ENCODE results near the gene TRIM29. TPM values are rescaled to one million over a fixed set of nuclear protein-coding genes. Genes with fewer than 3 reads are reported as not detected.

TRIM29 gene
- total and polyA plus RNA-seq, 2 of the 4 experiments (the other 2 are of a cell fraction) = not detected

- Histone ChIP-seq H2BK120ac (ENCODE audit: low read depth, low read length) (no peak overlapping the region), H3K9me1 (ENCODE audit: insufficient read depth, low read length) (no peaks in the 10 kb centered on the region), H2AK5ac (ENCODE audit: low read depth, low read length) (no peak overlapping the region), H3K18ac (ENCODE audit: low read depth, low read length) (no peak overlapping the region), H3K4ac (ENCODE audit: low read depth, low read length) (no peak overlapping the region), H2BK20ac (ENCODE audit: low read depth, low read length) (no peak overlapping the region), H3K4me3 (ENCODE audit: insufficient read depth, low read depth, low read length) (no peak overlapping the region), H3K9me3 (ENCODE audit: control insufficient read depth, insufficient read depth, low read length) (no peaks in the 10 kb centered on the region), H3K27ac (ENCODE audit: insufficient read depth, low read length) (no peak overlapping the region), H3K36me3 (ENCODE audit: control insufficient read depth, insufficient read depth, low read length) (no peaks in the 10 kb centered on the region), H4K20me1 (ENCODE audit: insufficient read depth, low read length) (no peaks in the 10 kb centered on the region), H2BK5ac (ENCODE audit: low read depth, low read length, poor library complexity, severe bottlenecking) (no peak overlapping the region), H2BK15ac (ENCODE audit: low read depth, low read length) (no peak overlapping the region), H3K14ac (replicated peaks; ENCODE audit: low read depth, low read length) (no peak overlapping the region), H2AK9ac (replicated peaks; ENCODE audit: low read depth, low read length, poor library complexity) (no peak overlapping the region), H4K8ac (ENCODE audit: low read depth in 2 of 2, low read length in 2 of 2) (no peak overlapping the region), H3K27me3 (ENCODE audit: control insufficient read depth, insufficient read depth, low read length) (peaks cover 47% of the 10 kb centered on the region), H3K4me1 (ENCODE audit: control insufficient read depth, insufficient read depth, low read length) (no peaks in the 10 kb centered on the region), H2AFZ (replicated peaks; ENCODE audit: low read length, poor library complexity) (no peak overlapping the region), H4K91ac (ENCODE audit: insufficient read depth, low read depth, low read length) (no peak overlapping the region), H4K5ac (ENCODE audit: low read depth, low read length) (no peak overlapping the region), H3K23ac (ENCODE audit: low read depth, low read length) (no peak overlapping the region), H3K79me1 (ENCODE audit: low read depth in 1 of 2, low read length in 2 of 2) (no peaks in the 10 kb centered on the region), H3K56ac (ENCODE audit: extremely low read depth, insufficient read depth, low read length) (no peak overlapping the region), H3K9ac (ENCODE audit: low read depth, low read length) (no peak overlapping the region), H3K4me2 (ENCODE audit: low read depth, low read length) (no peak overlapping the region)
- no TSS peak for BruUV-seq (replicated peaks)
- POLR2A ChIA-PET (ENCODE audit: unreplicated experiment) = no interaction called here
- DNase-seq (no peak), ATAC-seq (ENCODE audit: low read depth) (no peak)
- no peak for TF ChIP-seq SMC3 (IDR thresholded peaks at IDR 0.05; ENCODE audit: low read depth, low read length)
- no peak for TF ChIP-seq MAZ (IDR thresholded peaks at IDR 0.05; ENCODE audit: borderline replicate concordance, low read depth, low read length)
- no peak for TF ChIP-seq MXI1 (IDR thresholded peaks at IDR 0.05; ENCODE audit: borderline replicate concordance, low read depth, low read length)
- no peak for TF ChIP-seq CTCF (conservative IDR thresholded peaks at IDR 0.05; ENCODE audit: low read depth, low read length)
- no peak for TF ChIP-seq MAFK (IDR thresholded peaks at IDR 0.05; ENCODE audit: low read depth, low read length)
- no peak for TF ChIP-seq POLR2A (IDR thresholded peaks at IDR 0.05; ENCODE audit: low read depth, low read length)
- no peak for TF ChIP-seq RAD21 (IDR thresholded peaks at IDR 0.05; ENCODE audit: low read length)
- in situ Hi-C loops (cut with MboI; ENCODE audit: low sequenced_read_pairs) = no loop called here
- WGBS, 2 experiments (ENCODE audit: extremely low coverage in 2 of 2, insufficient read length in 1 of 2) = no CpG with 5 or more reads among the region's 7 CpGs
- intact Hi-C loops (cut with micrococcal nuclease) = no loop called here
- dilution Hi-C loops (cut with HindIII; ENCODE audit: low sequenced_read_pairs, unreplicated experiment) = no loop called here
- CTCF ChIA-PET = no interaction called here
Measured at GRCh38 chr11:120136356-120136755, 1.6 kb downstream of the TRIM29 start.

Measured in IMR-90 (cell line).